HepG2 (cell line): Measurements from ENCODE around the gene SSU72.

Experiments used
- AHDC1 ChIP-seq: sonication (generic); formaldehyde crosslinking; IDR thresholded peaks from 2 replicates; pipeline ENCODE4 v1.5.1; 2020; ENCODE audit warnings: mild to moderate bottlenecking, missing genetic modification reagents, borderline replicate concordance
- ELF4 ChIP-seq: sonication (generic); formaldehyde crosslinking; IDR thresholded peaks from 2 replicates; pipeline ENCODE4 v1.5.0; 2020; ENCODE audit warnings: missing genetic modification reagents, mild to moderate bottlenecking, moderate library complexity, borderline replicate concordance
- SMARCE1 ChIP-seq: fragments of 450-650 bp; IDR thresholded peaks from 2 replicates; pipeline ENCODE4 v1.6.1; 2017; ENCODE audit warnings: borderline replicate concordance
- TF ChIP-seq, protein P1 (sequence below): sonication (generic); formaldehyde crosslinking; IDR thresholded peaks from 2 replicates; pipeline ENCODE4 v1.4.0; 2020; ENCODE audit warnings: mild to moderate bottlenecking, missing genetic modification reagents

GRCh38 chr1:1553821-1554494 is 20.7 kb downstream of the SSU72 start:
- no peak for TF ChIP-seq ELF4 (CRISPR knock-in tag)
- TF ChIP-seq, protein P1, sequence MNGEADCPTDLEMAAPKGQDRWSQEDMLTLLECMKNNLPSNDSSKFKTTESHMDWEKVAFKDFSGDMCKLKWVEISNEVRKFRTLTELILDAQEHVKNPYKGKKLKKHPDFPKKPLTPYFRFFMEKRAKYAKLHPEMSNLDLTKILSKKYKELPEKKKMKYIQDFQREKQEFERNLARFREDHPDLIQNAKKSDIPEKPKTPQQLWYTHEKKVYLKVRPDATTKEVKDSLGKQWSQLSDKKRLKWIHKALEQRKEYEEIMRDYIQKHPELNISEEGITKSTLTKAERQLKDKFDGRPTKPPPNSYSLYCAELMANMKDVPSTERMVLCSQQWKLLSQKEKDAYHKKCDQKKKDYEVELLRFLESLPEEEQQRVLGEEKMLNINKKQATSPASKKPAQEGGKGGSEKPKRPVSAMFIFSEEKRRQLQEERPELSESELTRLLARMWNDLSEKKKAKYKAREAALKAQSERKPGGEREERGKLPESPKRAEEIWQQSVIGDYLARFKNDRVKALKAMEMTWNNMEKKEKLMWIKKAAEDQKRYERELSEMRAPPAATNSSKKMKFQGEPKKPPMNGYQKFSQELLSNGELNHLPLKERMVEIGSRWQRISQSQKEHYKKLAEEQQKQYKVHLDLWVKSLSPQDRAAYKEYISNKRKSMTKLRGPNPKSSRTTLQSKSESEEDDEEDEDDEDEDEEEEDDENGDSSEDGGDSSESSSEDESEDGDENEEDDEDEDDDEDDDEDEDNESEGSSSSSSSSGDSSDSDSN (CRISPR knock-in tag): no peak
- TF ChIP-seq AHDC1 (CRISPR knock-in tag): no peak
- TF ChIP-seq SMARCE1: no peak
